Measurements from ENCODE around the gene MAGI1. TPM values are rescaled to one million over a fixed set of nuclear protein-coding genes. Genes with fewer than 3 reads are reported as not detected.

Gene MAGI1
- total RNA-seq, 1 donor from 2014 or later: not detected

- H3K36me3 Mint-ChIP-seq (ENCODE audit: low read depth): no peaks in the 10 kb centered on the region
- H3K9me3 Mint-ChIP-seq: peaks cover under 1% of the 10 kb centered on the region
- ChIA-PET CTCF (no interaction called here), POLR2A (no interaction called here)
- intact Hi-C loops (cut with micrococcal nuclease): no loop called here
- no peak for TF ChIP-seq CTCF (IDR thresholded peaks at IDR 0.05)
- H3K4me3 Mint-ChIP-seq: no peak overlapping the region
- DNase-seq (no peak), ATAC-seq (ENCODE audit: low read depth) (no peak)
- no peaks in the 10 kb centered on the region for H3K4me1 Mint-ChIP-seq
- no peaks in the 10 kb centered on the region for H3K27me3 Mint-ChIP-seq
- H3K27ac Mint-ChIP-seq: no peak overlapping the region
Observed at GRCh38 chr3:65810302-65810701, 228.4 kb downstream of the MAGI1 start.

GRCh38 chr3:65809641-65810150, 229.0 kb downstream of the MAGI1 start:
- ChIA-PET POLR2A (no interaction called here), CTCF (no interaction called here)
- TF ChIP-seq CTCF (IDR thresholded peaks at IDR 0.05): no peak
- no peak overlapping the region for H3K27ac Mint-ChIP-seq
- no peak overlapping the region for H3K4me3 Mint-ChIP-seq
- intact Hi-C loops (cut with micrococcal nuclease): no loop called here
- no peaks in the 10 kb centered on the region for H3K27me3 Mint-ChIP-seq
- no peaks in the 10 kb centered on the region for H3K4me1 Mint-ChIP-seq
- H3K9me3 Mint-ChIP-seq: peaks cover 3% of the 10 kb centered on the region
- H3K36me3 Mint-ChIP-seq (ENCODE audit: low read depth): no peaks in the 10 kb centered on the region
- ATAC-seq (ENCODE audit: low read depth) (no peak), DNase-seq (no peak)

GRCh38 chr3:65808824-65809223, 229.9 kb downstream of the MAGI1 start:
- H3K36me3 Mint-ChIP-seq (ENCODE audit: low read depth): no peaks in the 10 kb centered on the region
- ChIA-PET CTCF (no interaction called here), POLR2A (no interaction called here)
- no peak for DNase-seq
- intact Hi-C loops (cut with micrococcal nuclease): no loop called here
- no peak for TF ChIP-seq CTCF (IDR thresholded peaks at IDR 0.05)
- H3K27ac Mint-ChIP-seq: no peak overlapping the region
- ATAC-seq (ENCODE audit: low read depth): no peak
- peaks cover 3% of the 10 kb centered on the region for H3K9me3 Mint-ChIP-seq
- no peak overlapping the region for H3K4me3 Mint-ChIP-seq
- no peaks in the 10 kb centered on the region for H3K27me3 Mint-ChIP-seq
- no peaks in the 10 kb centered on the region for H3K4me1 Mint-ChIP-seq

GRCh38 chr3:65808407-65808806, 230.3 kb downstream of the MAGI1 start:
- H3K36me3 Mint-ChIP-seq (ENCODE audit: low read depth): no peaks in the 10 kb centered on the region
- H3K4me3 Mint-ChIP-seq: no peak overlapping the region
- H3K27me3 Mint-ChIP-seq: no peaks in the 10 kb centered on the region
- H3K4me1 Mint-ChIP-seq: no peaks in the 10 kb centered on the region
- ChIA-PET CTCF (no interaction called here), POLR2A (no interaction called here)
- H3K27ac Mint-ChIP-seq: no peak overlapping the region
- ATAC-seq (ENCODE audit: low read depth): no peak
- H3K9me3 Mint-ChIP-seq: peaks cover 3% of the 10 kb centered on the region
- intact Hi-C loops (cut with micrococcal nuclease): no loop called here
- TF ChIP-seq CTCF (IDR thresholded peaks at IDR 0.05): no peak
- DNase-seq: no peak

- Mint-ChIP-seq H3K4me1 (no peaks in the 10 kb centered on the region), H3K27me3 (no peaks in the 10 kb centered on the region)
- no peak for TF ChIP-seq CTCF (IDR thresholded peaks at IDR 0.05)
Observed at GRCh38 chr3:65807225-65807624, 231.5 kb downstream of the MAGI1 start.

More at GRCh38 chr3:65807225-65807624, 231.5 kb downstream of the MAGI1 start:
- Mint-ChIP-seq H3K4me3 (no peak overlapping the region), H3K9me3 (peaks cover 3% of the 10 kb centered on the region), H3K27ac (no peak overlapping the region), H3K36me3 (ENCODE audit: low read depth) (no peaks in the 10 kb centered on the region)
- ChIA-PET CTCF (no interaction called here), POLR2A (no interaction called here)
- DNase-seq: no peak
- no peak for ATAC-seq (ENCODE audit: low read depth)
- intact Hi-C loops (cut with micrococcal nuclease): no loop called here

Data from activated B cell treated with CpG ODN at 0.5 μM for 24 hours (primary cell).